Activated CD4-positive, alpha-beta T cell treated with anti-CD3 and anti-CD28 coated beads, Interleukin-2, Interleukin-4, amounts not matched to agents 100 ng/mL and 50 ng/mL, durations not matched to agents 16 hours and 8 hours (primary cell): ENCODE results near the gene POP4.

Experiments used
- DNase-seq: peaks from one replicate; pipeline ENCODE4 v3.0.0-alpha.2; 2020; ENCODE audit warnings: low spot score

The POP4 gene

DNA sequence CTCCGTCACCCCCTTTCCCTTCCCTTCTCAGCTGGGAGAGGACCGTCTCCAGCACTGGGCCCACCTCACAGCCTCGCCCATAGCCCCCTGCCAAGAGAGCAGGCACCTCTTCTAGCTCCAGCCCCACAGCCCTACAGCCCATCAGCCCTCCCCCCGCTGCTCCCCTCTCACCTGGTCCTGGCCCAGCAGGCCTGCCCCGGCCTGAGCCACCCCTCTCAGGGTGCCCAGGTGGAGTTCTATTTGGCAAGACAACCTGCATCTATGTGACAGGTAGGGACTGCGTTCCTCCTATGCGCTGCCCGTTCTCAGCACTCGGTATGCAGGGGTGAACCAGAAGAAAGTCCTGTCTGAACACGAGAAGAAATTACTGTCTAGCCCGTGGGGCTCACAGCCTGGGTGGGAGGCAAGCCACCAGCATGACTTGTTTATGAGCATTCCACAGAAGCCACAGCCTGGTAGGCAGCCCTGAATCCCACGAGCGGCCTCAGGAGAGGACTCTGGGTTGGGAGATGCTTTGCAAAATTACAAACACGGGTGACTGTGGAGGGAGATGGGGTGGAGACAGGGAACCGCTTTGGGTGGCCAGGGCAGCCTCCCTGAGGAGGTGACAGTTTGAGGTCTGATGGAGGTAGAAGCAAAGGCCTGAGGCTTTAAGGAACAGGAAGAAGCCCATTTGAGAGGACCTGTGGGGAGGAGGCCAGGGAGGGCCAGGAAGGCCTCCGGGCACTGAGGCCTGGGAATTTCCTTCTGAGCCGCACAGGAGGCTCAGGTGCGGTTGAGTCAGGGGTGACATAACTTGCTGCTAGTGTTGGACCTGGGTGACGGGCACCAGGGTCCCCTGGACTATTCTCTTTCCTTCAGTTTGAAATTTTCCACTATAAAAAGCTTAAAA is 58.0 kb downstream of the POP4 start:
- no peak for DNase-seq

DNA sequence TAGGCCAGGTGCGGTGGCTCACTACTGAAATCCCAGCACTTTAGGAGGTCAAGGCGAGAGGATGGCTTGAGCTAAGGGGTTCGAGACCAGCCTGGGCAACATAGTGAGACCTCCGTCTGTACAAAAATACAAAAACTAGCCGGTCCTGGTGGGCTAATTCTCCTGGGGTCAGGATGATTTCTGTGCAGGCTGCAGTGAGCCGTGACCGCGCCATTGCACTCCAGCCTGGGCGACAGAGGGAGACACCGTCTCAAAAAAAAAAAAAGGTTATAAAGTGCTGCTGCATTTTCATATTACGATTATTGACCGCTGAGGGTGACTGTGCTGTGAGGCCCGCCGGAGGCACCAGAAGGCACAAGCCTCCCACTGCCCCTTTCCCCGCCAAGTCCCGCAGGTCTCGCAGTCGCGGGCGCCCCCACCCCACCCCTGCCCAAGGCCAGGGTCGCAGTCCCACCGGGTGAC is 58.7 kb downstream of the POP4 start:
- no peak for DNase-seq

DNA sequence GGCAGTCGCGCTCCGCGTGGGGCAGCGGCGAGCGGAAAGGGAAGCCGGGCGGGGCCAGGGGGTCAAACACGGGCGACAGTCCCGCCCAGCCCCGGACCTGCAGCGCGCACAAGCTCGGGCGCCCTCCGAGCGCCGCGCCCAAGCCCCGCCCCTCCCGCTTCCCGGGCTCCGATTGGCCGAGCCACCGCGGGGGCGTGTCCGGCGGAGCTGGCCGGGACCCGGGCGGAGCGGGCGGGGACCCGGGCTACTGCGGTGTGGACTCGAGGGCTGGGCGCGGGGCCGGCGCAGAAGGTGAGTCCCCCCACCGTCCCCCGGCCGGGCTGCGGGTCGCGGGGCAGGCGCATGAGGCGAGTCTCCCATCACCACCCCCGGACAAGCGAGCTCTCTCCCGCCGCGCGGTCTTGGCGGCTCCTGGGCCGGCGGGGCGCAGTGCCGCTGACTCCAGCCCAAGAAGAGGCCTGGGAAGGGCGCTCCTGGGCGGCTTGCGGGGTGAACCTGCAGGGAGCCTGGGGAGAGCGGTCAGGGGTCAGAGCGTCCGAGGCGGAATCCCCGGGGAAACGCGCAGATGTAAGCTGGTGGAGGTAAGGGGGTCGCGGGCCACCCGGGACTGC is 59.2 kb downstream of the POP4 start, which contains the start of gene PLEKHF1:
TSS of gene PLEKHF1 (plus strand) at position 247 of the 611 bp plus-strand sequence. CDS start 8,379 bp downstream, outside the sequence.
- DNase-seq = peak; percentile 89

DNA sequence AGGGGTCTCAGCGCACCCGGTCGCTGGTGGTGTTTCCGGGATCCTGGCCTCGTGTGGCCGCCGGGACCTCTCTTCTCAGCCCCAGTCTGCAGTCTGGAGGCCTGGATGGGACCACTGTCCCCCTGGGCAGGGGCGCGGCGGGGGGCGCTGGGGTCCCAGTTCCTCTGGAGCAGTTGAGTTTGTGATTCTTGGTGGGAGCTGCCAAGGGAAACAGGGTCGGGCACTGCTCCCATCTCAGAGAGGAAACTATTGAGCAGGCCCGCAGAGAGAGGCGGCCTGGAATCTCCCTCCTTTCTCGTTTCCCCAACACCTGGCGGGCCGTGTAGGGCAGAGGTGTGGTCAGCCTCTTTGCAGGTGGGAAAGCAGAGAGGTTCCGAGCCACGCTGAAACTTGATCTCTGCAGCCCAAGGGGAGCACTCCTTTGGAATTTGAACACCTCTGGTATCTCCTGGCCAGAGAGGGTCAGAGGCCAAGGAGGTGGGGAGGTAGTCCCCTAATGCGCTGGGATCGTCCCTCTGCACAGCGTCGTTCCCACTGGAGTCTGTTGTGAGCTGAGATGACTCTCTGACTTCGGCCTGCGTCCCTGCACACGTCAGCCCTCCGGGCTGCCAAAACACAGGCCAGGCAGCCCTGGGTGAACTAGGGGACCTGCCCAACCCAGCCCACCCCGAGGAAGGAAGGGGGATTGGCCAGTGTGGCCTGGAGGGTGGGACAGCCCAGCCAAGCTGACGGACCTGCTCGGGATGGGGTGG is 59.9 kb downstream of the POP4 start:
- DNase-seq = no peak
